ENCODE measurements around the gene USP24.

DNA sequence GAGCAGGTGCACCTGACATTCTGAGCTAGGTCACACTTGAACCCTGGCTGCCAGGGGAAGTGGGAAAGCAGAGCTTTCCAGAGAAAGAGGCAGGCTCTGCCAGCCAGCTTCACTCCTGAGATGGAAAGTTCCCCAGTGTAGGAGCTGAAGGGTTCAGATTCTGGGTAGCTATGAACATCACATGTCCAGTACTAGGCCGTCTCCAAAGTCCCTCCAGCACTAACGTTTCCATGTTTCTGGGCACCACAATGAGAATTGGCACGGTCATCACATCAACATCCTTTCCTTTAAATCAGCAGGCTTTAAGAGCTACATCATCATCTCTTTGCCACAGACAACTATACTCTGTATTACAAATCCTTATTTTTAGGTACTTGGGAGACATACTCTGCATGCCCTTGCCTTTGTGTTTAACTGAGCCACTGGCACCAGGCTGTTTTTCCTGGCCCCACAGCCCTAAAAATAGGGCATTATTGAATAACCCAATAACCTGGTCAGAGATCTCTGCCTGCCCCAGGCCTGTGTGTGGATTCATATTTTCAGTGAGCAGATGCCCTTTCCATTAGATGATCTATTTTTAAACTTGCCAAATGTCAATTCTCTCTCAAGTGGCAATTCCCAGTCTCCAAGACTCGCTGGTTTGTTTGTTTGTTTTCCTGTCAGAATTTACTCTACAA is 35.4 kb upstream of the USP24 start:
- no peak for TF ChIP-seq TAF1 (IDR thresholded peaks at IDR 0.05; ENCODE audit: low read depth, low read length)
- no peak for TF ChIP-seq POLR2A (IDR thresholded peaks at IDR 0.05; ENCODE audit: low read depth, low read length)
- TF ChIP-seq POLR2AphosphoS5 (IDR thresholded peaks at IDR 0.05; ENCODE audit: low read depth, low read length) = no peak
